Activated naive CD4-positive, alpha-beta T cell treated with anti-CD3 and anti-CD28 coated beads for 36 hours (primary cell): ENCODE measurements around the gene SVBP. TPM values are rescaled to one million over a fixed set of nuclear protein-coding genes. Genes with fewer than 3 reads are reported as not detected.

Source experiments
- total RNA-seq, 2 experiments: library from RNA; stranded (reverse); gene quantifications; one replicate each; pipeline ENCODE4 v1.2.3, GENCODE V29; 2021

Gene SVBP
- total RNA-seq, 2 experiments from 2014 or later: 16.4 to 17.0 TPM

Other genes starting within 250 kb of the SVBP start
- 100 to 1,000 TPM; 107 to 108 TPM for gene PPIH, start 159.0 kb downstream of the SVBP start, total RNA-seq
- 1,000 to 10,000 TPM; 1,773 to 1,887 TPM for gene YBX1, start 135.0 kb downstream of the SVBP start, total RNA-seq
- not detected for gene CLDN19, start 77.2 kb downstream of the SVBP start, total RNA-seq
- 10 to 100 TPM; 26.4 to 28.6 TPM for gene P3H1, start 50.4 kb downstream of the SVBP start, total RNA-seq
- 1 to 10 TPM; 4.1 to 4.7 TPM for gene C1orf50, start 50.1 kb downstream of the SVBP start, total RNA-seq
- gene TMEM269, start 32.4 kb downstream of the SVBP start, total RNA-seq: under 1 TPM; 0.24 to 0.57 TPM
- 1 to 10 TPM; 3.1 TPM for gene ERMAP, start 275 bp downstream of the SVBP start, total RNA-seq
- gene ZNF691, start 29.2 kb upstream of the SVBP start, total RNA-seq: 1 to 10 TPM; 4.6 to 5.3 TPM
- 10 to 100 TPM; 21.2 to 22.7 TPM for gene SLC2A1, start 141.5 kb upstream of the SVBP start, total RNA-seq